Trophoblast cell (in vitro differentiated cells and primary cell): ENCODE data around the gene NSD1.

ENCODE experiments used
- DNase-seq, 2 donors: peaks; one replicate each; pipeline ENCODE4 v3.0.0-alpha.2; 2016
- H2AFZ ChIP-seq: 2 replicates; pipeline ENCODE4 v1.6.1; 2013; ENCODE audit warnings: low read length, moderate library complexity, mild to moderate bottlenecking; ENCODE audit not compliant: insufficient read depth, poor library complexity
- H2AK5ac ChIP-seq: 2 replicates; pipeline ENCODE4 v1.6.1; 2013; ENCODE audit warnings: mild to moderate bottlenecking, low read length
- H2BK120ac ChIP-seq: 2 replicates; pipeline ENCODE4 v1.6.1; 2013; ENCODE audit warnings: low read length, mild to moderate bottlenecking, moderate library complexity; ENCODE audit not compliant: insufficient read depth, poor library complexity
- H2BK12ac ChIP-seq: 2 replicates; pipeline ENCODE4 v1.6.1; 2013; ENCODE audit warnings: mild to moderate bottlenecking, low read length, moderate library complexity
- H2BK5ac ChIP-seq: 2 replicates; pipeline ENCODE4 v1.6.1; 2013; ENCODE audit warnings: low read length, low read depth, moderate library complexity, mild to moderate bottlenecking; ENCODE audit not compliant: poor library complexity
- H3K14ac ChIP-seq: 2 replicates; pipeline ENCODE4 v1.6.1; 2013; ENCODE audit warnings: mild to moderate bottlenecking, low read length
- H3K18ac ChIP-seq: 2 replicates; pipeline ENCODE4 v1.6.1; 2013; ENCODE audit warnings: mild to moderate bottlenecking, low read length
- H3K23ac ChIP-seq: 2 replicates; pipeline ENCODE4 v1.6.1; 2013; ENCODE audit warnings: low read length
- H3K27ac ChIP-seq: 2 replicates; pipeline ENCODE4 v1.5.1; 2013; ENCODE audit warnings: low read depth, mild to moderate bottlenecking, inconsistent platforms, low read length, moderate library complexity
- H3K27me3 ChIP-seq: 2 replicates; pipeline ENCODE4 v1.6.1; 2013; ENCODE audit warnings: inconsistent platforms, mild to moderate bottlenecking, low read length, moderate library complexity; ENCODE audit not compliant: insufficient read depth
- H3K36me3 ChIP-seq, 2 experiments: 1 replicate in 1 of 2; 2 replicates in 1 of 2; pipeline ENCODE4 v1.6.1; 2013; ENCODE audit warnings: low read length in 2 of 2, mild to moderate bottlenecking in 2 of 2, moderate library complexity in 1 of 2; ENCODE audit not compliant: insufficient read depth in 2 of 2, control insufficient read depth in 1 of 2
- H3K4ac ChIP-seq: 2 replicates; pipeline ENCODE4 v1.6.1; 2013; ENCODE audit warnings: low read depth, mild to moderate bottlenecking, low read length, moderate library complexity
- H3K4me1 ChIP-seq, 2 experiments: 1 replicate in 1 of 2; 2 replicates in 1 of 2; pipeline ENCODE4 v1.6.1; 2013; ENCODE audit warnings: low read length in 2 of 2, mild to moderate bottlenecking in 2 of 2, moderate library complexity in 1 of 2; ENCODE audit not compliant: insufficient read depth in 2 of 2, control insufficient read depth in 1 of 2
- H3K4me2 ChIP-seq: 2 replicates; pipeline ENCODE4 v1.6.1; 2013; ENCODE audit warnings: inconsistent platforms, mild to moderate bottlenecking, low read length, moderate library complexity
- H3K4me3 ChIP-seq: 2 replicates; pipeline ENCODE4 v1.5.1; 2013; ENCODE audit warnings: mild to moderate bottlenecking, low read depth, low read length, inconsistent platforms
- H3K79me1 ChIP-seq: one replicate; pipeline ENCODE4 v1.6.1; 2013; ENCODE audit warnings: low read length
- H3K79me2 ChIP-seq: 2 replicates; pipeline ENCODE4 v1.6.1; 2013; ENCODE audit warnings: low read length, mild to moderate bottlenecking; ENCODE audit not compliant: control insufficient read depth, insufficient read depth, poor library complexity
- H3K9ac ChIP-seq: 2 replicates; pipeline ENCODE4 v1.6.1; 2013; ENCODE audit warnings: mild to moderate bottlenecking, low read length
- H3K9me3 ChIP-seq: 2 replicates; pipeline ENCODE4 v1.6.1; 2013; ENCODE audit warnings: low read depth, mild to moderate bottlenecking, control low read depth, inconsistent platforms, low read length; ENCODE audit not compliant: insufficient read depth
- H4K12ac ChIP-seq: 2 replicates; pipeline ENCODE4 v1.6.1; 2013; ENCODE audit warnings: low read depth, mild to moderate bottlenecking, low read length, moderate library complexity
- H4K8ac ChIP-seq: 2 replicates; pipeline ENCODE4 v1.6.1; 2013; ENCODE audit warnings: low read depth, mild to moderate bottlenecking, low read length, moderate library complexity
- H4K91ac ChIP-seq: one replicate; pipeline ENCODE4 v1.6.1; 2013; ENCODE audit warnings: low read depth, mild to moderate bottlenecking, low read length, moderate library complexity
- WGBS: extraction: QIAGEN DNeasy Blood & Tissue Kit; methylation state at CpG from one replicate; pipeline ENCODE4 v1.1.7; 2013; ENCODE audit warnings: missing lambda C conversion rate; ENCODE audit not compliant: insufficient read length, insufficient coverage; ENCODE audit errors: extremely low coverage; 5-methylcytosine and 5-hydroxymethylcytosine counted together

Gene NSD1

GRCh38 chr5:177133853-177134696 lies 502 bp downstream of the NSD1 start:
- peak overlapping the region; percentile 97 for H3K4ac ChIP-seq
- peak overlapping the region; percentile 96 for H4K8ac ChIP-seq
- peak overlapping the region; percentile 89 for H3K27ac ChIP-seq
- peak overlapping the region; percentile 80 for H2AK5ac ChIP-seq
- peak overlapping the region; percentile 98 for H3K14ac ChIP-seq
- H3K23ac ChIP-seq = no peak overlapping the region
- H2BK120ac ChIP-seq = peak overlapping the region; percentile 93
- peak overlapping the region; percentile 91 for H2AFZ ChIP-seq
- H3K79me2 ChIP-seq = peaks cover 33% of the 10 kb centered on the region
- peaks cover 11 to 14% of the 10 kb centered on the region in 2 experiments for H3K36me3 ChIP-seq
- H4K91ac ChIP-seq = peak overlapping the region; percentile 96
- peak overlapping the region; percentile 97 for H3K18ac ChIP-seq
- H4K12ac ChIP-seq = peak overlapping the region; percentile 95
- peak overlapping the region; percentile 95 for H3K4me2 ChIP-seq
- no CpG with 5 or more reads among the region's 83 CpGs for WGBS
- no peaks in the 10 kb centered on the region for H3K27me3 ChIP-seq
- peak overlapping the region; percentile 76 for H3K4me3 ChIP-seq
- no peaks in the 10 kb centered on the region for H3K9me3 ChIP-seq
- peaks cover 18 to 24% of the 10 kb centered on the region in 2 experiments for H3K4me1 ChIP-seq
- H2BK5ac ChIP-seq = peak overlapping the region; percentile 96
- no peak overlapping the region for H2BK12ac ChIP-seq
- H3K9ac ChIP-seq = peak overlapping the region; percentile 84
- peaks cover 25% of the 10 kb centered on the region for H3K79me1 ChIP-seq
- peak; percentile 23 to 46 for DNase-seq

- Histone ChIP-seq H3K79me2 (peaks cover 35% of the 10 kb centered on the region), H3K27ac (peak overlapping the region; percentile 89), H4K12ac (peak overlapping the region; percentile 61), H2AFZ (peak overlapping the region; percentile 91), H3K4me3 (peak overlapping the region; percentile 76), H3K79me1 (peaks cover 25% of the 10 kb centered on the region), H3K23ac (no peak overlapping the region), H3K36me3 (peaks cover 14 to 16% of the 10 kb centered on the region in 2 experiments), H3K4me1 (peaks cover 18 to 24% of the 10 kb centered on the region in 2 experiments), H3K9me3 (no peaks in the 10 kb centered on the region), H3K18ac (peak overlapping the region; percentile 97), H3K4me2 (peak overlapping the region; percentile 95), H4K91ac (peak overlapping the region; percentile 96), H3K4ac (peak overlapping the region; percentile 97), H2AK5ac (peak overlapping the region; percentile 73), H3K14ac (peak overlapping the region; percentile 98), H4K8ac (peak overlapping the region; percentile 96), H3K27me3 (no peaks in the 10 kb centered on the region), H2BK5ac (peak overlapping the region; percentile 96), H2BK12ac (no peak overlapping the region), H2BK120ac (peak overlapping the region; percentile 45), H3K9ac (peak overlapping the region; percentile 84)
- DNase-seq = no peak
- no CpG with 5 or more reads among the region's 13 CpGs for WGBS
These were observed 1.2 kb downstream of the NSD1 start for GRCh38 chr5:177134697-177135225.

GRCh38 chr5:177140312-177140711 lies 6.7 kb downstream of the NSD1 start:
- Histone ChIP-seq H2BK5ac (no peak overlapping the region), H3K18ac (no peak overlapping the region), H4K12ac (no peak overlapping the region), H3K4me3 (no peak overlapping the region), H3K4me1 (peaks cover 2 to 3% of the 10 kb centered on the region in 2 experiments), H3K14ac (no peak overlapping the region), H3K9me3 (no peaks in the 10 kb centered on the region), H3K23ac (no peak overlapping the region), H2AK5ac (no peak overlapping the region), H3K36me3 (peaks cover 25 to 28% of the 10 kb centered on the region in 2 experiments), H3K79me2 (peaks cover 8% of the 10 kb centered on the region), H4K91ac (no peak overlapping the region), H2BK12ac (no peak overlapping the region), H2BK120ac (no peak overlapping the region), H3K27ac (no peak overlapping the region), H3K79me1 (no peaks in the 10 kb centered on the region), H3K4ac (no peak overlapping the region), H3K9ac (no peak overlapping the region), H4K8ac (no peak overlapping the region), H3K4me2 (no peak overlapping the region), H2AFZ (no peak overlapping the region), H3K27me3 (no peaks in the 10 kb centered on the region)
- no peak for DNase-seq
- WGBS = no CpG with 5 or more reads among the region's 2 CpGs

- Histone ChIP-seq H3K4me1 (no peaks in the 10 kb centered on the region), H3K36me3 (peaks cover 30% of the 10 kb centered on the region in 2 experiments), H3K9me3 (no peaks in the 10 kb centered on the region), H3K79me1 (no peaks in the 10 kb centered on the region), H3K27me3 (no peaks in the 10 kb centered on the region), H4K12ac (no peak overlapping the region), H4K91ac (no peak overlapping the region), H3K79me2 (peaks cover 5% of the 10 kb centered on the region), H2AFZ (no peak overlapping the region), H2BK12ac (no peak overlapping the region), H3K14ac (no peak overlapping the region), H3K27ac (no peak overlapping the region), H3K4me3 (no peak overlapping the region), H4K8ac (no peak overlapping the region), H3K4ac (peak overlapping the region; percentile 55), H3K4me2 (no peak overlapping the region), H2AK5ac (no peak overlapping the region), H2BK120ac (no peak overlapping the region), H3K23ac (no peak overlapping the region), H2BK5ac (no peak overlapping the region), H3K9ac (no peak overlapping the region), H3K18ac (no peak overlapping the region)
- no peak for DNase-seq
- WGBS = no CpG with 5 or more reads among the region's 3 CpGs
These were observed 7.9 kb downstream of the NSD1 start for GRCh38 chr5:177141496-177141895.
